Activated CD4-positive, CD25-positive, alpha-beta regulatory T cell treated with anti-CD3 and anti-CD28 coated beads, Interleukin-2, amount 50 U/mL, for 24 hours (primary cell): ENCODE measurements around the gene RNF150.
A peak's percentile ranks its signal among the peaks of the same experiment; 100 is the strongest.

Experiments used
- ATAC-seq, 2 donors: fragments of 150-1000 bp; cut with Tn5 transposase; one replicate each; pipeline ENCODE4 v1.10.0; 2021; ENCODE audit warnings: mild to moderate bottlenecking in 1 of 2, moderate library complexity in 1 of 2

RNF150 gene

DNA sequence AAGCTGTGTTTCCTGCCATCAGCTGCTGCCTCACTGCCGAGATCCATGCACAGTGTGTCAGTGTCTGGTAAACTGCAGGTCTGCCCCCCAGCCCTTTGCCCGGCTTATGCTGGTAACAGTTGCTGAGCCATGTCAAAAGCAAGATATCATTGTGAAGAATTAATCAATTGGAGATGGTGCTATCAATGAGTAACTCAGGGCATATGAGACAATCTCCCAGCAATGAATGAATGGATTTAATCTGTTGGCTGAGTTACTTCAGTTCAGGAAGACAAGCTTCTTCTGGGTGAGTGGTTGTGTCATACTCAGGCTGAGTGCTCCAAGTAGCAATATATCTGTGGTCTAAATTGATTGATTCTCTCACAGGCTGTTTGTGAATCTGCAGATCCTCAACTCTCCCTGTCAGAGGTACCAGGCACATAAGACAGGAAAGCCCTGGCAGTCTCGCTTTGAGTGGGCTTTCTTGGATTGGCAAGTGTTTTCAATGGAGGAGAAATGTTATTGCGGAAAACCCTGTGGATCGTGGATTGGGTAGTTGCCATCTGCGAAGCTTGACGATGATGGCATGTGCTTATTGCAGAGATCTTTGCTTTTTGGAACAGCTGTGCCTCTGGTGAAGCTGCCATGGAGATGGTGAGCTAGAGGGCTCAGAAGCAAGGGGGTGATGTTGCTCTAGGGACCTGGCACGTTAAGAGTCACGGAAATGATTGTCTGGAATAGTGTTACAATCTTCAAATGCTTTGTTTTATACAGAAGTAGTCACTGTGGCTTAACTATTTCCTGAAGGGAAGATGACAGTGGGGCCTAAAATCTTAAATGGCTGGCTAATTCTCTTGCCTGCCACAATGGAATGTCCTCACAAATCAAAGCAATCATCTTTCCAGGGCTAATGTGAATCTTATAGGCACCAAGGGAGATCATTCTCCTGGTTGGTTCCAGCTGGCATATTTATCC is 229.5 kb downstream of the RNF150 start:
- ATAC-seq = no peak

DNA sequence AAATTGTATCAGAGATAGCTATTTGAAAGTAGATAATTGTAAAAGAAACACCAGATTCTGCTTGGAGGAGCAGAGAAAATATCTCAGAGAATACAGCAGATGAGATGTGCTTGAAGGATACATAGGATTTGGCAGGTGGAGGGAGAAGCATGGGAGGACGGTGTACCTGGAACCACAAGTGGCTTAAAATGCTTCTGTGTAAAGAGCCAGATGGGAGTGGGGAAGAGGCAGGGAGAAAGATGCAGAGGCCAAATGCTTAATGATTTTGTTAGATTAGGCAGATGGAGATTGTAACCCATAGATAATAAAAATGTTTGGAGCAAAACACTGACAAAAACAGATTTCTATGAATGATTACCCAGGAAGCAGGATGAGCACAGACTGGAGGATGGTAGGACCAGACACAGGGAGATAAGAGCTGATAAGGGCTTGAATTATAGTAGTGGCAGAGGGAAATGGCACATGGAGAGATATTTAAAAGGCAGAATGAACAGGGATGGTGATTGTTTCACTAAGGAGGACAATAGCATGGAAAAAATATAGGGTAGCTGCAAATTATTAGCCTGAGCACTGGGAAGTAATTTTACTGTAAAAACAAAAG is 231.4 kb downstream of the RNF150 start:
- no peak for ATAC-seq

DNA sequence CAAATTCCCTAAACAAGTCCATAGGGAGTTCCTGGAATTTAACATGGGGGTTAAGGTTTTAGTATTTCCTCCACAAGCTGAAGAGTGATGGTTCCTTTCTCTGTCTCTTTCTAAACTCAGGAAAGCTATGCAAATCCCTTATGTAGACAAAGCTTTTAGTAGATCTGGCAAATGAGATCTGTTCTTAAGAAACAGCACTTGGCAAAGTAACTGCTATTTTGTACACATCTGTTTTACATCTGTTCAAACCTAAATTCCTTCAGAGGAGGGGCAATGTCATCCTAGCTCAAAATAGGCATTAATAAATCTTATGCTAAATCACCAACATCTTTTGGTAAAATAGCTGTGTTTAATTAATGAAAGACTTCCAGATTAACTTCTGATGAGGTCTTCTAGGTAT is 239.3 kb downstream of the RNF150 start:
- no peak for ATAC-seq

DNA sequence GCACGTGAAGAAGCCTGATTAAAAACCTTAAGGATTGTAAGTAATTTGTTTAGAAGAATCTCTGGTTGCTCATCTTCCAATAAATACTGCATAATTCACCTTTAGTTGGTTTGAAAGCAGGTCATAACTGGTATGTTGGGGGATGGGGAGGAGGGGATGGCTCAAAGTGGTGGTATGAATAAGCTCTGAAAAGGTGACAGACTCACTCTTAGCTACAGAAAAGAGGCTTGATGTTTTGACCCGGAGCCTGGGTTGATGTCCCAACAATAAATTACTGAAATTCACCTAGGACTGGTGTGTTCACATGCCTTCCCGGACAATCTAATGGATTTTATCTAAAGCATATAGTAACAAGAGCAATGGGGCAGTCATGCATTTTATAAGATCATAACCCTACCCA is 245.2 kb downstream of the RNF150 start:
- no peak for ATAC-seq

DNA sequence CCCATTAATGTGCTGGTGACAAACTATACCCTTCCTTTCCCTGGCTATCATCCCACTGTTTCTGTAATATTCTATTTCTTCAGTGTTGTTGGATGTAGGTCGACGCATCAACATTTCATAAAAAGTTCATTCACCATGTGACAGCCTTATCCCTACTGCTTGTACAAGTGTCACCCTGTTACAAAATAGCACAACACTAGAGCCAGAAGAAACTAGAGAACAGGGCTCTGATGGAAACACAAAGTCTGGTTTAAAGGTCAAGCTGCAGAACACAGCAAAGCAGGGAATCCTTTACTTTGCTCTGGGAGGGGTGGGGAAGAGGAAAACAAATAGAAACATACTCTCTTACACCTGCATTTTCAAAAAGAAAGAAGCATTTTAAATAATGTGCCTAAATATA is 245.8 kb downstream of the RNF150 start:
- ATAC-seq = no peak

DNA sequence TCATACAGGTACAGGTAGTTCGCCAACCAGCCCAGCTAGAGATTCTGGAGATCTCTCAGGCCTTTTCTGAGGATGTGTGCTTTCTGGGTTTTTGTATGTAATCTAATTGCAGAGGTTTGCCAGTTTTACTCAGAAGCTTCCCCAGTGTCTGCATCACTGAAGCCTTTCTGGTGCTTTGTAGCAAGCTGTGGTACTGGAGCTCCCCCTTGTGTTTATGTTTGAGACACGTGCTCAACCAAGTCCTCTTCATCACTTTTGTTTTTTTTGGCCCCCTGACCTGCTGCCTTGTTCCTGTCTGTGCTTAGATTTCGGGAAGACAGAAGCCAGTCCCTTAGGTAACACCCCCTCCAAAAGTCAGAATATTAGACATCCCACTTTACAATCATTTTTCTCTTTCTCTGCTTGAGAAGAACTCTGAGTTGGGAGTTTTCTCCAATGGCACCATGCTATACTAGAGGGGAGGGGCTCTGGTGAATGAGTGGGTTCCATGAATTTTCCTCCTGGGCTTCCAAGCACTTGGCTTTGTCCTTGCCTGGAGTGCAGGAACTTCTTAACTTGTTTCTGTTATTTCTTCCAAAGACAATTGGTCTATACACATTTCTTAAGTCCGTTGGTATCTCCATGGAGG is 248.7 kb downstream of the RNF150 start:
- no peak for ATAC-seq

DNA sequence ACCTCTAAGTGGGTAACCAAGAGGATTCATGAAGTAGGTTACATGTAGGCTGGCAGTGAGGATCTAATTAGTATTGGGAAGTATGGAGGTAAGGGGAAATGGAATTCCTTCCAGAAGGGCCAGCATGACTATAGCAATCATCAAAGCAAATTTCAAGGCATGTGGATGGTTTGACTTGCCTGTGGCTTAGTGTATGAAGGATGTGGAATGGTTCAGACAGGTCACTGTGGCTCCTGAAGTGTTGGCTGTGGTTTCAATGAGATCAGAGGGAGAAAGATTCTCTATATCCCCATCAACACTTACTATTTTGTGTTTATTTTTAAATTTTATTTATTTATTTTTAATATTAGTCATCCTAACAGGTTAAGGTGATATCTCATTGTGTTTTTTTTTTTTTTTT is 255.5 kb downstream of the RNF150 start:
- ATAC-seq = no peak

DNA sequence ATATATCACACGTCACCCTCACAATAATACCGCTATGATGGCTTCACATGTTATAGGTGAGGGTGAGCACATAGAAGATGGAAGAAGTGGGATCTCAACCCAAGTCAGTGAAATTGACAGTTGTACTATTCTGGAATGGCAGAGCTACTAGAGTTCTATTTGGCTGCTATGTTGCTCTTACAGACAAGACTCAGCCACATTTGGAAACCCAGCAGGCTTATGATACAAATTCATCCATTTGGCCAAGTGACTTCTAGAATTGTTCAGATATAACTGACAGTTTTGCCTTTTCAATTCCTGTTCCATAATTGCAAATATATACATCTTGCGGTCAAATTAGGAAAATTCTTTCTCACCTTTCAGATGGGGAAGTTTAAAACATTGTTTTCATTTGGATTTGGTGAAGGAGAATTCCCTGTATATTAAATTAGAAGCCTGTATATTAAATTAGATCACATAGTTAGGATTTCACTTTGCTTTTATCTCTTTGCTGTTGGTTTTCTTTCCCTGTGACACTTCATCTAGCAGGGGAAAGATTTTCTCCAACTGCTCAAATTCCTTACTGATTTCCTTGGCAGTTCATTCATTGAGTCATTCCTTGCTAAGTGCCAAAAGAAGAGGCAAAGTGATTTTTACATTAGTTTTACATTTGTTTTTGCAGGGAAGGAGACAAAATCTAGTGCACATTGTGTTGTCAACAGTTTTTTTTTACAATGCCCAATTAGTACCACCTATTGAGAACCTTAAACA is 256.5 kb downstream of the RNF150 start:
- no peak for ATAC-seq

DNA sequence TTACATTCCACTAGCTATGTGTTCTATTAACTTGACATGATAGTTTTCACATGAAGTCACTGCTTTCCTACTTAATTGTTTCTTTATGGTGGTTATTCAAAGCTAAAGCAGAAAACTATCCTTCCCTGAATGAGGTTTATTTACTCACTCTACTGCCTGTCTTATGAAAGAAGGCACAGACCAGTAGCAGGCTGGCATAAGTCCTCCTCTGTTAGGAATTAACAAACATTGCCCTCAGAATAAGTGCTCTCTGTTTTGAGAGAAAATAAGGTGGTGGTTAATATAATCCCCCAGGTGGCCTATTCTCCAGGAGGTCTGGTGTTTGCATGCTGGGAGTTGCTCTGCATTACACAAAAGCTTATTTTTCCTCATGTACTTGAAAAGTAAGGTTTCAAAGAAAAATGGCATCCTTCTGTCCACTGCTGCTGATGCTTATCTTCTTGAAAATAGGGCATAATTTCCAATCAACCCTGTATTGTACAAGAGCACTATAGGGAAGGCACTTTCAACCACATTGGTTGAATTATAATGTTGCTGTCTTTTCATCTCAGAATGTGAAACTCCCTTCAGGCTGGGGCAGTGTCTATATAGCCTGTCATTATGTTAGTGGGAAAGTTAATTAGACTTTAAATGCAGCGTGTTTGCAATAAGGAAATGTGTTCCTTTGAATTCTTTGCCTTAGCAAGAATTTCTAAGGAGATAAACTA is 257.4 kb downstream of the RNF150 start:
- ATAC-seq = no peak

DNA sequence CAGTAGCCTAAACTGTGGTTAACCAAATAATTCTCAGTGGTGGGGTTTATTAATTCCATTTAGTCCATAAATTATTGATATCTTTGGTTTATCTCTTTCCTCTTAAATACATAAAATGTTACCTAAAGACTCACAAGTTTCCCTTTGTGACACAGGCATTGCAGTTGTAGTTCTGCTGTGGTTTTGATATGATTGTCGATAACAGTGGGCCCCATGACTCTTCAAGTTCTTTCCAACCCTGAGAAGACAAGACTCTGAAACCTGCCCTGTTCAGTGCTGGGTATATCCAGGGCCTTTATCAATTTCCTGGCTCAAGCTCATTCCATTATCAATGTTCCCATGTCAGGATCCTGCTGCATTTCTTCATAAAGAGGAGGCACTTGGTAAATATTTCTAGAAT is 259.2 kb downstream of the RNF150 start:
- ATAC-seq = no peak

DNA sequence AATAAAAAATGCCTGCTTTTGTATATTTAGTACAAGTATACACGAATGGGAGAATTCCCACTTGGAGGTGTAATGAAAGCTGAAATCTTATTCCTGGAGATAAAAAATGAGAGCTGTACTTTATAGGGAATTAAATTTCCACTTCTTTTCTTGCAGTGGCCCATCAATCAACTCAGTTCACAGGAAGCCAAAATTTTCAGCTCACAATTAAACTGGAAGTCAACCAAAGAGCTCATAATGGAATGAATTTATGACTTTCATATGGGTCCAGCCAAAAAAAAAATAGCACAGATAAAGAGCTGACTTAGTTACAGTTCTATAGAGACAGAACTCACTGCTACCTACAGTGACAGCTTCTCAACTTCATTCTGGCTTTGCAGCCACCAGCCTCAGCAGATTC is 261.9 kb downstream of the RNF150 start:
- no peak for ATAC-seq

DNA sequence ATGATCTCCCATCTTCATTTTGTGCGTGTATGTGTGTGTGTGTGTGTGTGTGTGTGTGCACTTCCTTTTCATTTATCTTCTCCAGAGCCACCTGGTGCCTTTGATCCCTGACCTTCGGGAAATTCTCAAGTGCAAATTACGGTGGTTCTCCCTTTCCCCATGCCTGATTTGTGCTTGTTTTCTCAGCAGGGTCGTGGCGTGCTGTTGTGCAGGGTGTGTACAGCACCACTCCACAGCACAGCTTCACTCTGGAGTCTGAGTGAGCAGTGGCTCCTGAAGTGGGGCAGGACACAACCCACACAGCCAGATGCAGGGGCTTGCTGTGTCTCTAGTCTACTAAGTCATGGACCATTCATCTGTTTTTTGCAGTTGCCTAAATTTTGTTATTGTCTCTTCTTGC is 262.8 kb downstream of the RNF150 start:
- no peak for ATAC-seq

DNA sequence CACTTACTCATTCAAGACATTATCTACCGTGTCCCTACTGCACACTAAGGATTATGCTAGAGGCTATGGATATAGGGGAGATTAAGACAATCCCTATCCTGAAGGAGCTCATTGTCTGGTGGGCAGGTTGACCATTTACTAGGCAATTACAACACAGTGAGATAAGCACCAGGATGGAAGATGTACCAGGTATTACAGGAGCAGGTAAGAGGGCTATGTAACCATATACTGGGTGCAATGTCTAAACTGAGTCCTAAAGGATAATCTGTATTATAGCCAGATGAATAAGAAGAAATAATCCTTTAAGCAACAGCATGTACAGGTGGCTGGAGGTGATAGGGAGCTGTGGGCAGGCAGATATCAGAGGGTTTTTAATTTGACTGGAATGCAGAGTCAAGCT is 263.8 kb downstream of the RNF150 start:
- no peak for ATAC-seq

DNA sequence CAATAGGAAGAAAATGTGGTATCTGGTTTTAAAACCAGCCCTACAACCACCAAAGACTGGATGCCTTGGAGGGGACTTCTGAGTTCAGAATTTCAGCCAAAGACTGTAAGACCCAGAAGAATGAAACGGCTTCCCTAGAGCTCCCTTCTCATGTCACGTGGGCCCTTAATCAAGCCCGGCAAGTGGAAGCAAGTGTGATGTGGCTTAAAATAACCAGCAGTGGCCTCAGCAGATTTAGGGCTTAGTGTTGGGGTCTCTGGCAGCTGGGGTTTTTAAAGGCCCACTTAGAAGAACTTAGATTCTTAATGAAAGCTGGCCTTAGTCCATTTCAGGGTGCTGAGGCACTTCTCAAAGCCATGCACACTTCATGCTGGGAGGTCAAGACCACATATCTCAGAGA is 265.9 kb downstream of the RNF150 start:
- no peak for ATAC-seq

DNA sequence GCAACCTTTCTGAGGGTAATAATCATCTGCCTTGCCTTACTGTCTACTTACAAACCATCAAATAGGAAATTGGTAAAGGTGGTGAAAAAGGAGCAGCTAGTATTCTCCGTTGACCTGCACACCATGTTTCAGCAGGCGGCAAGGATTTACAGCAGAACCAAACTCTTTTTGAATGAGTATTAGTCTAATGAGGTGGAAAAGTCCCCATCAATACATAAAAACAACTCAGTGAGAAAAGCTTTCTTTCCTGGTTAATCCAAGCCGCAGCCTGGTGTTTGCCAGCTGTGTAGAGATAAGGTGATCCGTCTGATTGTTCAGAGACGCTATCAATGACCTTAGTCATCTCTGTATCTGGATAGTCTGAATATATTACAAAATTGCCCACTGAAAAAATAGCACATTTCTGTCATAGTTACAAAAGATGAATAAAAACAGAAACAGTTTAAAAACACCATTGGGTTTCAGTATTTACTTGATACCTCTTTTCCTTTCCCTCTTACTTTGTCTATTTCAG is 266.7 kb downstream of the RNF150 start:
- no peak for ATAC-seq

DNA sequence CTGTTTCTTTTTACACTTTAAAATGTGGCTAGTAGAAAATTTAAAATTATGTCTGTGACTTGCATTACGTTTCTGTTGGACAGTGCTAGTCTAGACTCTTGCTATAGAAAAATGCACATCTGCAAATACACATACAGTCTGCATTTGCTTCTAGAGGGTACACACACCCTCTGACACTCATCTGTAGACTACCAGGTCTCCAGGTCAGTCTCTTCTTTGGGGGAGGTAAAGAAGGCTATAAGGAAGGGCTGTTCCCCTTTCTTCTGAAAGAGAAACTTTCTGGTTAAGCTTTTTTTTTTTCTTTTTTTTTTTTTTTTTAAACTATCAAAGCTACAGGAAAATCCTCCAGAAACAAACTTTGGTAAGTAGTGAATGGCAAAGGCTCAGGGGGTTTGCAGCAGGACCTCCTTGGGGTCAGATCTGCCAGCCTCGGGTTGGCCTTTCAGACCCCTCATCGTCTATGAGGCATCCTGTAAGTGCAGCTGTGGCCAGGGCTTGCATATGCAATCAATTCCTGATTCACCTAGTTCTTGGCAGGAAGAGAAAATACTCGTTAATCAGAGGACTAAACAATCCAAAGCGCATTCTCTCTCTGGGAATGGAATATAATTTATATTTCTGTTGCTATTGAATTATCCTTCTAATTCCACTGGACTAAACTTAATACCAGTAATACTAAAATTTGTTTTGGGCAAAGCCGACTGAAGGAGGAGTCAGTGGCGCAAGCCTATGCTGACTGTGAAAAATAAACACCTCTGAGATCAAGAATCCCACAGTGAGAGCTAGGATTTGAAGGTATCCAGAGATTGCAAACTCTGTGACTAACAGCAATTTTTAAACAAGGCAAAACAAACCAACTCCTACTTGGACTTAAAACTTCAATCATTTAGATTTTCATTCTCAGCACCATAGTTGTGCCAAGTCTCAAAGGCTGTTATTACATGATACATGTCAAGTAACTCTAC is 267.7 kb downstream of the RNF150 start:
- no peak for ATAC-seq

DNA sequence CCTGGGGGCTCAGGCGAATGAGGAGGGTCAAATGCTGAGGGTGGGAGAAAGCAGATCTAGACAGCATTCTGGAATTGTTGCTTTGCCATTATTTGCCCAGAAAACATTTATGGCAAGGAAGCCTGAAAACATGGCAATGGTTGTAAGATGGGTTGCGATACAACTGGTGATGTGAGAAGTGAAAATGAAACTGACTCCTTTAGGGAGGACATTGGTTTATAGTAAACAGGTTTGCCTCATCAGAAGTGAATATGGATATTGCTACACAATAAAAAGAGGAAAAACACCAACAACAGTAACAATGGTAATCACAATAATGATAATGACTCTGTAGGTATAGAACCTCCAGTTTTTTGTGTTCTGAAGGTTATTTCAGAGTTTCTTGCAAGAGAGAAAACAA is 270.1 kb downstream of the RNF150 start:
- no peak for ATAC-seq

DNA sequence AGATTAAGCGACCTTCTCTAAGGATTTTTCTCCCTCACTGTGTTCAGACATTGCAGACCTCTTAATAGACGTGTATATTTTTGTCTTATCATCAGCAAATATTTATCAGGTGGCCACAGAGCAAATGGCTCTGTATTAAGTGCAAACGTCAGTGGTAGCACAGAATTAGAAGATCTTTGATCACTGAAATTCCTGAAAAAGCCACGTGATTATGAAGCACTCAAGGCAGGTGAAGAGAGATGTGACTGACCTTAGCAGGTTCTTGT is 271.2 kb downstream of the RNF150 start:
- ATAC-seq = no peak

DNA sequence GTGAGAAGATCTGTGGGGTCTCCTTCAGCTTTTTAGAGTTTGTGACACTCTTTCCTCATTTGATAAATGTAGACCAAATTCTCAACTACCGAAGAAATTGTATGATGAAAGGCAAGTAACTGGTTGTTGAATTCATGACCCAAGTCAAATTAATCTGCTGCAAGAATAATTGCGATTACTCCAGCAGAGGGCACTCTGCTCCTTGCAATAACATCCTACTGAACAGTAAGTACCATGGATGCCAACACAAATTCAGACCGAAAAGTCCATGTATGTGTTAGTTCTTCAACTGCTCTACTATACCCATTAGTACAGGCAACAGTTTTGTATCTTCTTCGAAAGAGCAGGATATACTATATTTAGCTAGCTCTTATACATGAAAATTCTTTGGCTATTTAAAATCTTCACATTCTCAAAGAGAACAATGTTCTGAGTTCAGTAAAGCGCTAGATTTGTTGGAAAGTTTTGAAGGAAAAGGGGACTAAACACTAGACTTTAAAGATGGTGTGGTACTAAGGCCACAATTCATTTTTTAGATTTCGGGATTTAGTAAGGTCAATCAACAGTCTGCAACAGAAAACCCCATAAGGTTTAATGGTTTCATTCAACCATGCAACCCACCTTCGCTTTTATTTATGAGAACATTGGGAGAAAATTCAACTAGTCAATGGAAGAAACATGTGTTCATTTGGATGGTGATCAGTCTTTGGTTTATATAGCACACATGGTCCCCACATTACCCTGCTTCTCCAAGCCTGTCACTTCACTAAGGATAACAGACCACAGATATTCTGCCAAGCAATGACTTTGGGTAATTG is 271.7 kb downstream of the RNF150 start:
- ATAC-seq = peak in 1 of 2 donors; percentile 41

DNA sequence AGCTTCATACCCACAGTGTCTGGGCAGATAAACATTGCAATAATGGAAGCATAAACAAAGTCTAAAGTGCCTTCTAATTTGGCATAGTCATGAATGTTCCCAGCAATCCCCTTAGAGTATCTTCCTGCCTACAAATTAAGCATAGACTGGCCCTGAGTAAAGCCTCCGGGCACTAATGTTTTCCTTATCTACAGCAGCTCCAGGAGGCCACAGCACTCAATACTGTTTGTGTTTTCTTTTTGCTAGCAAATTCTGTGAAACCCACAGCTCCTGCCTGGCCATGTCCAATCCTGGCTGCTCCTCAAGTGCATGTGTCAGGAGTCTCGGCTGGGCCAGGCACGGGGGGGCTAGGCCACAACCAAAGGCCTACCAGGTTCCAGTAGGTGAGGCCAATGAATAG is 274.4 kb downstream of the RNF150 start:
- ATAC-seq = no peak
